Measurements from ENCODE around the gene UGCG.
A peak's percentile ranks its signal among the peaks of the same experiment; 100 is the strongest.
"Not testable (repeated sequence)": the region's sequence is repeated elsewhere in the genome, so short reads cannot be mapped to it uniquely, and the experiment has no call there.

UGCG gene

GRCh38 chr9:111895996-111896941 is at the start of gene UGCG:
UGCG (plus strand) TSS chr9:111896814; CDS start chr9:111897216, 402 bp downstream.
- peak; percentile 78 for DNase-seq (ENCODE audit: low read depth)

GRCh38 chr9:111851553-111851952 is 45.1 kb upstream of the UGCG start:
- DNase-seq (ENCODE audit: low read depth): no peak

GRCh38 chr9:111852291-111852690 is 44.3 kb upstream of the UGCG start:
- no peak for DNase-seq (ENCODE audit: low read depth)

GRCh38 chr9:111853450-111853827 is 43.2 kb upstream of the UGCG start:
- no peak for DNase-seq (ENCODE audit: low read depth)

- DNase-seq (ENCODE audit: low read depth): no peak
Observed at GRCh38 chr9:111854799-111855198, 41.8 kb upstream of the UGCG start.

- no peak for DNase-seq (ENCODE audit: low read depth)
Observed at GRCh38 chr9:111857555-111858211, 38.9 kb upstream of the UGCG start.

- DNase-seq (ENCODE audit: low read depth): no peak
Observed at GRCh38 chr9:111860443-111860842, 36.2 kb upstream of the UGCG start.

- no peak for DNase-seq (ENCODE audit: low read depth)
Observed at GRCh38 chr9:111863636-111864035, 33.0 kb upstream of the UGCG start.

GRCh38 chr9:111866976-111867375 is 29.6 kb upstream of the UGCG start:
- DNase-seq (ENCODE audit: low read depth): no peak

GRCh38 chr9:111868475-111868874 is 28.1 kb upstream of the UGCG start:
- no peak for DNase-seq (ENCODE audit: low read depth)

GRCh38 chr9:111870774-111871498 is 25.7 kb upstream of the UGCG start:
- no peak for DNase-seq (ENCODE audit: low read depth)

GRCh38 chr9:111871499-111871855 is 25.1 kb upstream of the UGCG start:
- DNase-seq (ENCODE audit: low read depth): no peak

- DNase-seq (ENCODE audit: low read depth): no peak
Observed at GRCh38 chr9:111872886-111873285, 23.7 kb upstream of the UGCG start.

- DNase-seq (ENCODE audit: low read depth): no peak
Observed at GRCh38 chr9:111873901-111874300, 22.7 kb upstream of the UGCG start.

GRCh38 chr9:111874500-111874899 is 22.1 kb upstream of the UGCG start:
- no peak for DNase-seq (ENCODE audit: low read depth)

- not testable (repeated sequence) for DNase-seq (ENCODE audit: low read depth)
Observed at GRCh38 chr9:111875291-111875690, 21.3 kb upstream of the UGCG start.

- not testable (repeated sequence) for DNase-seq (ENCODE audit: low read depth)
Observed at GRCh38 chr9:111875691-111876090, 20.9 kb upstream of the UGCG start.

GRCh38 chr9:111876179-111876578 is 20.4 kb upstream of the UGCG start:
- no peak for DNase-seq (ENCODE audit: low read depth)

- no peak for DNase-seq (ENCODE audit: low read depth)
Observed at GRCh38 chr9:111877420-111877819, 19.2 kb upstream of the UGCG start.

GRCh38 chr9:111878946-111879345 is 17.7 kb upstream of the UGCG start:
- no peak for DNase-seq (ENCODE audit: low read depth)

- DNase-seq (ENCODE audit: low read depth): no peak
Observed at GRCh38 chr9:111886983-111887718, 9.5 kb upstream of the UGCG start.

GRCh38 chr9:111890334-111890733 is 6.3 kb upstream of the UGCG start:
- no peak for DNase-seq (ENCODE audit: low read depth)
